Activated T-cell treated with anti-CD3 and anti-CD28 coated beads for 1 hour (primary cell): ENCODE measurements around the gene SGCD.
"Not testable (repeated sequence)": the region's sequence is repeated elsewhere in the genome, so short reads cannot be mapped to it uniquely, and the experiment has no call there.

ENCODE experiments used
- DNase-seq: peaks from one replicate; pipeline ENCODE4 v3.0.0-alpha.2; 2020; ENCODE audit warnings: low read depth

SGCD gene

GRCh38 chr5:156570615-156571014, 243.7 kb downstream of the SGCD start:
- DNase-seq = no peak

GRCh38 chr5:156581725-156582124, 254.8 kb downstream of the SGCD start:
- DNase-seq = no peak

GRCh38 chr5:156582193-156582598, 255.2 kb downstream of the SGCD start:
- no peak for DNase-seq

- no peak for DNase-seq
Measured at GRCh38 chr5:156584871-156585270, 257.9 kb downstream of the SGCD start.

GRCh38 chr5:156585999-156586398, 259.0 kb downstream of the SGCD start:
- no peak for DNase-seq

GRCh38 chr5:156587012-156587411, 260.0 kb downstream of the SGCD start:
- DNase-seq = no peak

GRCh38 chr5:156588306-156588705, 261.3 kb downstream of the SGCD start:
- no peak for DNase-seq

GRCh38 chr5:156589104-156589945, 262.4 kb downstream of the SGCD start:
- no peak for DNase-seq

- DNase-seq = no peak
Measured at GRCh38 chr5:156589946-156590216, 262.9 kb downstream of the SGCD start.

- DNase-seq = no peak
Measured at GRCh38 chr5:156590978-156591377, 264.0 kb downstream of the SGCD start.

GRCh38 chr5:156591631-156592030, 264.7 kb downstream of the SGCD start:
- DNase-seq = no peak

- no peak for DNase-seq
Measured at GRCh38 chr5:156593546-156593945, 266.6 kb downstream of the SGCD start.

GRCh38 chr5:156594406-156594805, 267.4 kb downstream of the SGCD start:
- no peak for DNase-seq

- DNase-seq = no peak
Measured at GRCh38 chr5:156595132-156595787, 268.3 kb downstream of the SGCD start.

- DNase-seq = no peak
Measured at GRCh38 chr5:156597276-156597675, 270.3 kb downstream of the SGCD start.

GRCh38 chr5:156598964-156599363, 272.0 kb downstream of the SGCD start:
- DNase-seq = no peak

GRCh38 chr5:156610582-156610981, 283.6 kb downstream of the SGCD start:
- DNase-seq = not testable (repeated sequence)

GRCh38 chr5:156615901-156616300, 288.9 kb downstream of the SGCD start:
- no peak for DNase-seq

GRCh38 chr5:156617426-156617825, 290.5 kb downstream of the SGCD start:
- DNase-seq = no peak

GRCh38 chr5:156618601-156619000, 291.6 kb downstream of the SGCD start:
- DNase-seq = no peak

GRCh38 chr5:156621719-156622118, 294.8 kb downstream of the SGCD start:
- DNase-seq = no peak

- no peak for DNase-seq
Measured at GRCh38 chr5:156623381-156624040, 296.5 kb downstream of the SGCD start.

- DNase-seq = no peak
Measured at GRCh38 chr5:156624686-156625085, 297.7 kb downstream of the SGCD start.
